Gastroesophageal sphincter (tissue), 3 donors: Measurements from ENCODE around the gene KCMF1.

Experiments
- CTCF ChIP-seq, 4 experiments: fragments of 200-600 bp in 2 of 4; fragments of 450-650 bp in 2 of 4; sonication (generic) in 1 of 4; IDR thresholded peaks; one replicate each; pipeline ENCODE4 v1.5.1; 2017 to 2019; ENCODE audit warnings: antibody characterized with exemption in 4 of 4, mild to moderate bottlenecking in 2 of 4, moderate library complexity in 2 of 4
- POLR2AphosphoS5 ChIP-seq: sonication (generic); formaldehyde crosslinking; IDR thresholded peaks from one replicate; pipeline ENCODE4 v1.6.1; 2017; ENCODE audit warnings: antibody characterized with exemption

- TF ChIP-seq CTCF (IDR thresholded peaks at IDR 0.05) (no peak), POLR2AphosphoS5 (no peak)
Observed at GRCh38 chr2:84970868-84971509, at the start of gene KCMF1.
